Astrocyte (in vitro differentiated cells and primary cell): ENCODE results near the gene PHF19. TPM values are rescaled to one million over a fixed set of nuclear protein-coding genes. Genes with fewer than 3 reads are reported as not detected.

Experiments
- DNase-seq: peaks from one replicate; pipeline ENCODE4 v3.0.0-alpha.2; 2010; ENCODE audit warnings: low read depth
- FAIRE-seq: peaks from 2 replicates; lab custom pipeline; 2011; peaks lifted over from hg19 to GRCh38; lab: Jason Lieb, UNC
- H2AFZ ChIP-seq: 2 replicates; pipeline ENCODE4 v1.6.0; 2012; ENCODE audit warnings: low read depth, low read length, inconsistent platforms
- H3K27ac ChIP-seq: 2 replicates; pipeline ENCODE4 v1.5.1; 2011; ENCODE audit warnings: low read depth, low read length, inconsistent platforms
- H3K27me3 ChIP-seq: 2 replicates; pipeline ENCODE4 v1.6.0; 2011; ENCODE audit warnings: low read length, inconsistent platforms; ENCODE audit not compliant: insufficient read depth
- H3K36me3 ChIP-seq: 2 replicates; pipeline ENCODE4 v1.5.1; 2011; ENCODE audit warnings: low read length, inconsistent platforms; ENCODE audit not compliant: insufficient read depth
- H3K4me1 ChIP-seq: 2 replicates; pipeline ENCODE4 v1.5.1; 2011; ENCODE audit warnings: low read length, inconsistent platforms; ENCODE audit not compliant: insufficient read depth
- H3K4me2 ChIP-seq: 2 replicates; pipeline ENCODE4 v1.6.0; 2012; ENCODE audit warnings: low read length, inconsistent platforms
- H3K4me3 ChIP-seq: 2 replicates; pipeline ENCODE4 v1.5.1; 2011; ENCODE audit warnings: low read depth, mild to moderate bottlenecking, low read length, inconsistent platforms; ENCODE audit not compliant: insufficient read depth
- H3K79me2 ChIP-seq: 2 replicates; pipeline ENCODE4 v1.6.0; 2012; ENCODE audit warnings: mild to moderate bottlenecking, low read length, inconsistent platforms; ENCODE audit not compliant: insufficient read depth
- H3K9ac ChIP-seq: 2 replicates; pipeline ENCODE4 v1.6.0; 2012; ENCODE audit warnings: mild to moderate bottlenecking, low read length, inconsistent platforms
- H3K9me3 ChIP-seq: 2 replicates; pipeline ENCODE4 v1.5.1; 2012; ENCODE audit warnings: low read depth, mild to moderate bottlenecking, low read length, inconsistent platforms; ENCODE audit not compliant: insufficient read depth
- H4K20me1 ChIP-seq: 2 replicates; pipeline ENCODE4 v1.6.0; 2012; ENCODE audit warnings: low read length, inconsistent platforms; ENCODE audit not compliant: insufficient read depth
- H3K27ac Mint-ChIP-seq: one replicate; pipeline ENCODE4 v1.8.0; 2021; ENCODE audit warnings: mild to moderate bottlenecking, mixed read lengths; ENCODE audit not compliant: unreplicated experiment
- H3K27me3 Mint-ChIP-seq: one replicate; pipeline ENCODE4 v1.8.0; 2021; ENCODE audit warnings: low read depth, mixed read lengths; ENCODE audit not compliant: unreplicated experiment
- H3K36me3 Mint-ChIP-seq: one replicate; pipeline ENCODE4 v1.8.0; 2021; ENCODE audit warnings: low read depth, mixed read lengths; ENCODE audit not compliant: unreplicated experiment
- H3K4me1 Mint-ChIP-seq: one replicate; pipeline ENCODE4 v1.8.0; 2021; ENCODE audit warnings: low read depth, mixed read lengths; ENCODE audit not compliant: unreplicated experiment
- H3K4me3 Mint-ChIP-seq: one replicate; pipeline ENCODE4 v1.8.0; 2021; ENCODE audit warnings: mild to moderate bottlenecking, moderate library complexity, mixed read lengths; ENCODE audit not compliant: unreplicated experiment
- H3K9me3 Mint-ChIP-seq: one replicate; pipeline ENCODE4 v1.8.0; 2021; ENCODE audit warnings: mild to moderate bottlenecking, mixed read lengths; ENCODE audit not compliant: unreplicated experiment
- CTCF ChIP-seq: IDR thresholded peaks from 2 replicates; pipeline ENCODE4 v1.5.1; 2011; ENCODE audit warnings: low read depth, mild to moderate bottlenecking, inconsistent platforms, low read length, moderate library complexity; ENCODE audit not compliant: insufficient read depth
- EZH2 ChIP-seq: IDR thresholded peaks from 2 replicates; pipeline ENCODE4 v1.6.1; 2012; ENCODE audit warnings: mild to moderate bottlenecking, low read length, inconsistent platforms; ENCODE audit not compliant: insufficient read depth
- total RNA-seq: library from RNA; stranded (reverse); gene quantifications from 2 replicates; pipeline ENCODE4 v1.2.1, GENCODE V29; 2021

Gene PHF19
- total RNA-seq, 1 donor from 2014 or later = 19.5 TPM

DNA sequence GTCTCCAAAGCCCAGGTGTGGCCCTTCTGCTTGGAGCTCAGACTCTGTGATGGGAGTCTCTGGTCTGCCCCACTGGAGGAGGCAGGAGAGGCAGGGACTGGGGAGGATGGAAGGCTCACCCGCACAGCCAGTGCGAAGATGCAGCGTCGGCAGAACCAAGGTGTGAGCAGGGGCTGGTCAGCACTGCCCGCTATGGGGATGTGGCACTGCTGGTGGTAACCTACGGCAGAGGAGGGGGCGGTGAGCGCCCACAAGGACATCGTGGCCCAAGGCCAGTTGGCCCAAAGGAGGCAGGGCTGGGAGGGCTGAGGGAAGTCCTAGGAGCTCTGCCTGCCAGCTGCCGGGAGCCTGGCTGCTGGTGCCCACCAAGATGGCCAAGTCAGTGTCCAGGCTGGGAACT, 7.3 kb downstream of the PHF19 start:
- Mint-ChIP-seq H3K4me3 (no peak overlapping the region), H3K27ac (no peak overlapping the region), H3K4me1 (peaks cover 9% of the 10 kb centered on the region), H3K36me3 (peaks cover 6% of the 10 kb centered on the region), H3K27me3 (no peaks in the 10 kb centered on the region), H3K9me3 (no peaks in the 10 kb centered on the region)
- H2AFZ ChIP-seq = no peak overlapping the region
- H4K20me1 ChIP-seq = no peaks in the 10 kb centered on the region
- no peak for TF ChIP-seq EZH2
- no peak for TF ChIP-seq CTCF
- H3K27me3 ChIP-seq = no peaks in the 10 kb centered on the region
- H3K79me2 ChIP-seq = peaks cover 8% of the 10 kb centered on the region
- no peak overlapping the region for H3K4me3 ChIP-seq
- peak overlapping the region; percentile 66 for H3K9ac ChIP-seq
- DNase-seq (no peak), FAIRE-seq (no peak)
- H3K36me3 ChIP-seq = peaks cover 6% of the 10 kb centered on the region
- H3K4me1 ChIP-seq = peaks cover 9% of the 10 kb centered on the region
- peak overlapping the region; percentile 93 for H3K4me2 ChIP-seq
- no peak overlapping the region for H3K27ac ChIP-seq
- H3K9me3 ChIP-seq = no peaks in the 10 kb centered on the region

- peak overlapping the region; percentile 98 for H2AFZ ChIP-seq
- H3K4me3 Mint-ChIP-seq = peak overlapping the region; percentile 73
- no peaks in the 10 kb centered on the region for H3K27me3 Mint-ChIP-seq
- peaks cover 9% of the 10 kb centered on the region for H3K4me1 ChIP-seq
- peaks cover 9% of the 10 kb centered on the region for H3K4me1 Mint-ChIP-seq
- peak overlapping the region; percentile 62 for H3K4me3 ChIP-seq
- DNase-seq (no peak), FAIRE-seq (no peak)
- TF ChIP-seq CTCF (no peak), EZH2 (no peak)
- peaks cover 5% of the 10 kb centered on the region for H3K79me2 ChIP-seq
- peak overlapping the region; percentile 93 for H3K4me2 ChIP-seq
- no peak overlapping the region for H3K27ac Mint-ChIP-seq
- peak overlapping the region; percentile 54 for H3K27ac ChIP-seq
- H3K36me3 Mint-ChIP-seq = peaks cover 6% of the 10 kb centered on the region
- H3K9ac ChIP-seq = peak overlapping the region; percentile 66
- H3K9me3 Mint-ChIP-seq = no peaks in the 10 kb centered on the region
- no peaks in the 10 kb centered on the region for H3K27me3 ChIP-seq
- peaks cover 6% of the 10 kb centered on the region for H3K36me3 ChIP-seq
- H4K20me1 ChIP-seq = no peaks in the 10 kb centered on the region
- no peaks in the 10 kb centered on the region for H3K9me3 ChIP-seq
Measured at GRCh38 chr9:120869360-120869687, 7.7 kb downstream of the PHF19 start.

GRCh38 chr9:120868676-120869359, 8.2 kb downstream of the PHF19 start:
- no peak for FAIRE-seq
- no peaks in the 10 kb centered on the region for H3K27me3 ChIP-seq
- peak overlapping the region; percentile 73 for H3K4me3 Mint-ChIP-seq

More at GRCh38 chr9:120868676-120869359, 8.2 kb downstream of the PHF19 start:
- Histone ChIP-seq H3K36me3 (peaks cover 6% of the 10 kb centered on the region), H3K9me3 (no peaks in the 10 kb centered on the region), H3K79me2 (peaks cover under 1% of the 10 kb centered on the region), H3K9ac (peak overlapping the region; percentile 66), H3K27ac (peak overlapping the region; percentile 54), H3K4me1 (peaks cover 5% of the 10 kb centered on the region), H4K20me1 (no peaks in the 10 kb centered on the region), H3K4me2 (peak overlapping the region; percentile 93), H2AFZ (peak overlapping the region; percentile 98), H3K4me3 (peak overlapping the region; percentile 62)
- DNase-seq = peak; percentile 85
- Mint-ChIP-seq H3K36me3 (peaks cover 3% of the 10 kb centered on the region), H3K9me3 (no peaks in the 10 kb centered on the region), H3K4me1 (peaks cover 8% of the 10 kb centered on the region), H3K27me3 (no peaks in the 10 kb centered on the region), H3K27ac (peak overlapping the region; percentile 10)
- TF ChIP-seq CTCF (no peak), EZH2 (no peak)
